BJ (cell line): ENCODE data around the gene SPATA32. TPM values are rescaled to one million over a fixed set of nuclear protein-coding genes. Genes with fewer than 3 reads are reported as not detected.

ENCODE experiments used
- CTCF ChIA-PET: fragments of 350-600 bp; formaldehyde crosslinking; extraction: SDS; loops from one replicate; lab custom pipeline; 2021; ENCODE audit warnings: antibody characterized with exemption, inconsistent platforms; lab: Yijun Ruan, JAX
- POLR2A ChIA-PET: fragments of 300-600 bp; sonication (Branson Sonifier 250); formaldehyde crosslinking; extraction: SDS; loops from one replicate; lab custom pipeline; 2021; ENCODE audit warnings: antibody characterized with exemption; lab: Charles Lee
- DNase-seq: peaks from one replicate; pipeline ENCODE4 v3.0.0-alpha.2; 2011; ENCODE audit warnings: low read depth
- H3K27me3 ChIP-seq: 2 replicates; pipeline ENCODE4 v1.6.0; 2011; ENCODE audit warnings: low read length; ENCODE audit not compliant: control insufficient read depth, insufficient read depth
- H3K36me3 ChIP-seq: 2 replicates; pipeline ENCODE4 v1.5.1; 2011; ENCODE audit warnings: low read length; ENCODE audit not compliant: control insufficient read depth, insufficient read depth
- H3K4me3 ChIP-seq: 2 replicates; pipeline ENCODE4 v1.5.1; 2011; ENCODE audit warnings: low read depth, mild to moderate bottlenecking, control low read depth, low read length
- CTCF ChIP-seq: IDR thresholded peaks from 2 replicates; pipeline ENCODE4 v1.5.1; 2011; ENCODE audit warnings: low read depth, mild to moderate bottlenecking, control low read depth, inconsistent platforms, low read length, moderate library complexity; ENCODE audit not compliant: insufficient read depth
- polyA plus RNA-seq: library from polyadenylated mRNA; depleted of rRNA; stranded (reverse); fragments of >200 nt; gene quantifications from 2 replicates; pipeline ENCODE4 v1.2.3, GENCODE V29; 2011

SPATA32 gene
- polyA plus RNA-seq, 1 experiment: not detected

- CTCF ChIA-PET: interaction anchor here (0.6 to 4.0 kb wide), 24 partner anchors 11 to 149 kb away, joined by 3 to 83 read pairs (median 12); partner anchors contain the start of genes HEXIM1 and MAP3K14
- TF ChIP-seq CTCF: no peak
- H3K36me3 ChIP-seq: peaks cover 19% of the 10 kb centered on the region
- POLR2A ChIA-PET: no interaction called here
- no peak for DNase-seq
- no peaks in the 10 kb centered on the region for H3K27me3 ChIP-seq
- H3K4me3 ChIP-seq: no peak overlapping the region
Observed at GRCh38 chr17:45277992-45278391, 16.1 kb upstream of the SPATA32 start.

GRCh38 chr17:45277216-45277849 lies 15.4 kb upstream of the SPATA32 start:
- no peak for DNase-seq
- H3K4me3 ChIP-seq: no peak overlapping the region
- ChIA-PET CTCF (interaction anchor here (0.6 to 4.0 kb wide), 39 partner anchors 8 to 150 kb away, joined by 3 to 83 read pairs (median 7); partner anchors contain the start of genes ACBD4, FMNL1, HEXIM1 and MAP3K14), POLR2A (interaction anchor here (0.6 kb wide), 1 partner anchor 214 kb away, joined by 5 read pairs; no protein-coding TSS in a partner anchor)
- H3K27me3 ChIP-seq: no peaks in the 10 kb centered on the region
- peak; percentile 82 for TF ChIP-seq CTCF
- peaks cover 17% of the 10 kb centered on the region for H3K36me3 ChIP-seq

GRCh38 chr17:45276031-45276430 lies 14.1 kb upstream of the SPATA32 start:
- Histone ChIP-seq H3K4me3 (no peak overlapping the region), H3K27me3 (no peaks in the 10 kb centered on the region), H3K36me3 (peaks cover 19% of the 10 kb centered on the region)
- no peak for DNase-seq
- ChIA-PET POLR2A (no interaction called here), CTCF (interaction anchor here (1.4 to 4.0 kb wide), 19 partner anchors 10 to 141 kb away, joined by 3 to 83 read pairs (median 13); partner anchors contain the start of genes ACBD4, HEXIM1 and MAP3K14)
- TF ChIP-seq CTCF: no peak

- Histone ChIP-seq H3K4me3 (no peak overlapping the region), H3K27me3 (no peaks in the 10 kb centered on the region), H3K36me3 (peaks cover 35% of the 10 kb centered on the region)
- ChIA-PET POLR2A (no interaction called here), CTCF (interaction anchor here (0.8 to 1.7 kb wide), 4 partner anchors 37 to 112 kb away, joined by 3 to 4 read pairs (median 3); partner anchors contain the start of gene MAP3K14)
- DNase-seq: no peak
- no peak for TF ChIP-seq CTCF
Observed at GRCh38 chr17:45274033-45274432, 12.1 kb upstream of the SPATA32 start.

- TF ChIP-seq CTCF: no peak
- H3K4me3 ChIP-seq: no peak overlapping the region
- H3K36me3 ChIP-seq: peaks cover 37% of the 10 kb centered on the region
- no peak for DNase-seq
- ChIA-PET CTCF (interaction anchor here (0.8 to 1.6 kb wide), 3 partner anchors 37 to 121 kb away, joined by 3 to 5 read pairs (median 3); no protein-coding TSS in a partner anchor), POLR2A (no interaction called here)
- H3K27me3 ChIP-seq: no peaks in the 10 kb centered on the region
Observed at GRCh38 chr17:45273551-45273957, 11.7 kb upstream of the SPATA32 start.
